HUES6 (cell line): Measurements from ENCODE around the gene NTN3.
A peak's percentile ranks its signal among the peaks of the same experiment; 100 is the strongest.

Experiments
- H3K27ac ChIP-seq: 2 replicates; pipeline ENCODE4 v1.7.0; 2013; ENCODE audit warnings: low read depth, mild to moderate bottlenecking, low read length, inconsistent platforms
- H3K27me3 ChIP-seq: 2 replicates; pipeline ENCODE4 v1.6.1; 2013; ENCODE audit warnings: low read length; ENCODE audit not compliant: control insufficient read depth, insufficient read depth
- H3K36me3 ChIP-seq: 2 replicates; pipeline ENCODE4 v1.6.1; 2013; ENCODE audit warnings: low read length; ENCODE audit not compliant: control insufficient read depth, insufficient read depth
- H3K4me1 ChIP-seq: 2 replicates; pipeline ENCODE4 v1.6.1; 2013; ENCODE audit warnings: low read length; ENCODE audit not compliant: control insufficient read depth, insufficient read depth
- H3K4me3 ChIP-seq: 2 replicates; pipeline ENCODE4 v1.5.1; 2013; ENCODE audit warnings: low read depth, low read length
- H3K9ac ChIP-seq: one replicate; pipeline ENCODE4 v1.6.1; 2013; ENCODE audit warnings: mild to moderate bottlenecking, low read length
- H3K9me3 ChIP-seq: 2 replicates; pipeline ENCODE4 v1.6.1; 2013; ENCODE audit warnings: low read depth, low read length; ENCODE audit not compliant: control insufficient read depth, insufficient read depth

The NTN3 gene

DNA sequence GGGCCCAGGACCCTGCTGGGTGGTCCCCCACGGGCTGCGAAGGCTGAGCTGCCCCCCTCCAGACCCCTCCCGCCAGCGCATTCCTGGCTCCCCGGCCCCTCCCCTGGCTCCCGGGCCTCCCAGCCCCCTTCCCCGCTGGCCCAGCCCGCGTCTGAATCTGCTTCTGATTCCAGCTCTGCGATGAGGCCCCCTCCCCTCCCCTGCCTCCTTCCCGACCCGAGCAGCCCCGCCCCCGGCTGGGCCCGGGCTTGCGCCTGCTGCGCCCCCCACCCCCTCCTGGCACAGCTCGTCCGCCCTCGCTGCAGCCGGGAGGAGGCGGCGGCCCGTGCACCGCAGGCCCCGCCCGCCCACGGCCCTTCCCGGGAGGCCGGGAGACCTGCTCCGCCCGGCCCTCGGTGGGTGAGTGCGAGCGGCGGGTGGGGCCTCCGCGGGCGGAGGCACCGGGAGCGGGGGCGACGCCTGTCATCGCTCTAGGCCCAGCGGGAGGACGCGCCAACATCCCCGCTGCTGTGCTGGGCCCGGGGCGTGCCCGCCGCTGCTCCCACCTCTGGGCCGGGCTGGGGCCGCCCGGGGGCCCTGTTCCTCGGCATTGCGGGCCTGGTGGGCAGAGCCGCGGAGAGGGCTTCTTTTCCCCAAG is at the start of gene NTN3:
Gene NTN3 (plus strand): TSS at position 282 of the 637 bp plus-strand sequence. CDS start 405 bp downstream, outside the sequence.
- Histone ChIP-seq H3K27me3 (peaks cover 63% of the 10 kb centered on the region), H3K4me3 (peak within 1 kb of the TSS; percentile 52), H3K27ac (no peak within 1 kb of the TSS), H3K4me1 (peaks cover 41% of the 10 kb centered on the region), H3K36me3 (no peaks in the 10 kb centered on the region), H3K9me3 (no peaks in the 10 kb centered on the region), H3K9ac (no peak within 1 kb of the TSS)

DNA sequence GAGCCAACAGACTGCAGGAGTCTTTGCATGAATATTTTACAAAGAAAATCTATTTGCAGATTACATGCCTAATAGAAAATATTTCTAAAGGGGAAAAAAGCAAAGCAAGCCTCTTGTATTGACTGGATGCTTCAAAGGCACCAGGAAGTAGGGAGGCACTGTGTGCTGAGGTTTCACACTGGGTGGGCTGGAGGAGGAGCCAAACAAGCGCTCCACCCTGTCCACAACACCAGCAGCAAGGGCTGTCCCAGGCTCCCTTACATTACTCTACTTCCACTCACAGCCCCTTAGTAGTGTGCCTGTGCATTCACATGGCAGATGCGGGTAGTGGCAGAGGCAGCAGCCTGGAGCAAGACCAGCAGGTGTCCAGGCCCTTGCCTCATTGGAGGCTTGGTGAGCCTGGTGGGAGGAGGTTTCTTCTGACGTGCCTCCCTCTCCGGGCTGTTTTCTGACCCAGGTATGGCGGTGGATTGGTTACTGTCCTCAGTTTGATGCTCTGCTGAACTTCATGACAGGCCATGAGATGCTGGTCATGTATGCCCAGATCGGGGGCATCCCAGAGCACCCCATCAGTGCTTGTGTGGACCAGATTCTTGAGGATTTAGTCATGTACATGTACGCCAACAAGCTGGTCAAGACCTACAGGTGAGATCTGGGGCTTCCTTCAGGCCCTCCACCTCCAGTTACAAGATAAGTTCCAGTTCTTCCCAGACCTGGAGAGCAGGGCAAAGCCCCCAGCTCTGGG is 48.8 kb upstream of the NTN3 start:
- no peak overlapping the region for H3K27ac ChIP-seq
- H3K36me3 ChIP-seq, result no peaks in the 10 kb centered on the region
- H3K4me3 ChIP-seq, result no peak overlapping the region
- peaks cover 2% of the 10 kb centered on the region; the same call in 1 of the 2 replicates for H3K4me1 ChIP-seq
- no peak overlapping the region for H3K9ac ChIP-seq
- H3K9me3 ChIP-seq, result no peaks in the 10 kb centered on the region
- 0 out of 2 replicates have a peak, but pooled peaks cover 3% of the 10 kb centered on the region for H3K27me3 ChIP-seq

DNA sequence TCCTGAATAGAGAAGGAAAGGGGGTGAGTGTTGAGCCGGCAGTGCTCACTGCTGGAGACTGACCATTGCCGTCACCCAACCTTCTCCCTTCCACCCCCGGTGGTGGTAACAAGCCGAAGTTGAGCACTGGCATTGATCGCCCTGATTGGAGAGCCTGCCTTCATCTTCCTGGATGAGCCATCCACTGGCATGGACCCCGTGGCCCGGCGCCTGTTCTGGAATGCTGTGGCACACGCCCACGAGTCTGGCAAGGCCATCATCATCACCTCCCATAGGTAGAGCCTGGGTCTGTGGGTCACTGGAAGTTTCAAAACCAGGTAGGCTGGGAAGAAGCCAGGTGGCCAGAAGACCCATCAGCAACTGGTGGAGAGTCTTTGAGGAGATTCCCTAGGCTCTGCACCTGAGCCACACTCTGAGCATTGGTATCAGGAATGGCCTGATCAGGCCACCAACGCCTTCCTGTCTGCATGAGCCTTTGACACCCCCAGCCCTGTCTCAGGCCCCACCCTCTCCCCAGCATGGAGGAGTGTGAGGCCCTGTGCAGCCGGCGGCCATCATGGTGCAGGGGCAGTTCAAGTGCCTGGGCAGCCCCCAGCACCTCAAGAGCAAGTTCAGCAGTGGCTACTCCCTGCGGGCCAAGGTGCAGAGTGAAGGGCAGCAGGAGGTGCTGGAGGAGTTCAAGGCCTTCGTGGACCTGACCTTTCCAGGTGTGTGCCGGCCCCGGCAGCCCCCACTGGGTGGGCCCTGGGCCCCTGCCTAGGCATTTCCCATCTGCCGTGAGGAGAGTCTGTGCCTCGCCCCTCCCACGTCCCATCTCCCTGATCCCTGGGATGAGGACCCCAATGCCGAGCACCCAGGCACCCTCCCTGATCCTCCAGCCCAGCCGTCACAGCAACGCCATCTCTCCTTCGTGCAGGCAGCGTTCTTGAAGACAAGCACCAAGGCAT is 46.8 kb upstream of the NTN3 start:
- Histone ChIP-seq H3K4me3 (no peak overlapping the region), H3K9me3 (no peaks in the 10 kb centered on the region), H3K4me1 (peaks cover 16% of the 10 kb centered on the region), H3K9ac (no peak overlapping the region), H3K27ac (no peak overlapping the region), H3K36me3 (no peaks in the 10 kb centered on the region), H3K27me3 (peaks cover 13% of the 10 kb centered on the region; the same call in 1 of the 2 replicates)

DNA sequence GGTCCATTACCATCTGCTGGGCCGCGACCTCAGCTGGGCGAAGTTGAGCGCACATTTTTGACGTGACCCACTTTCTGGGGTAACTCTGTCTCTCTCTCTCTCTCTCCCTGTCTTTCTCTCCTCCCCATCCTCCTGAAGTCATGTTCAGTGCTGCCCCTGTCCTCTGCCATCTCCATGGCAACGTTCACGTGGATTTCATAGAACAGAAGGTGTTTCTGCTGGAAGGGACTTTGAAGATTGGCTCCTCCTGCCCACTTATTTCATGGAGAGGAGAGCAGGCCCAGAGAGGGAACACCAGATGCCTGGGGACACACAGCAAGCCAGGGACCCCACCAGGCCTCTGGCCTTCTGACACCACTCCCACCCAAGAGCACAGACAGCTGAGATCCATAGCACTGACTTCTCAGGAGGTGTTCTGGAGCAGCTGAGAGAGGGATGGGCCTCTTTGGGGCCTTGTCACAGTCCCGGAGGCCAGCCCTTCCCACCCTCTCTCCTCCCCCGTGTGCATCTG is 46.0 kb upstream of the NTN3 start:
- H3K9me3 ChIP-seq, result no peaks in the 10 kb centered on the region
- no peak overlapping the region for H3K27ac ChIP-seq
- H3K36me3 ChIP-seq, result no peaks in the 10 kb centered on the region
- H3K9ac ChIP-seq, result no peak overlapping the region
- peaks cover 13% of the 10 kb centered on the region; the same call in 1 of the 2 replicates for H3K27me3 ChIP-seq
- no peak overlapping the region for H3K4me3 ChIP-seq
- peaks cover 17% of the 10 kb centered on the region for H3K4me1 ChIP-seq

DNA sequence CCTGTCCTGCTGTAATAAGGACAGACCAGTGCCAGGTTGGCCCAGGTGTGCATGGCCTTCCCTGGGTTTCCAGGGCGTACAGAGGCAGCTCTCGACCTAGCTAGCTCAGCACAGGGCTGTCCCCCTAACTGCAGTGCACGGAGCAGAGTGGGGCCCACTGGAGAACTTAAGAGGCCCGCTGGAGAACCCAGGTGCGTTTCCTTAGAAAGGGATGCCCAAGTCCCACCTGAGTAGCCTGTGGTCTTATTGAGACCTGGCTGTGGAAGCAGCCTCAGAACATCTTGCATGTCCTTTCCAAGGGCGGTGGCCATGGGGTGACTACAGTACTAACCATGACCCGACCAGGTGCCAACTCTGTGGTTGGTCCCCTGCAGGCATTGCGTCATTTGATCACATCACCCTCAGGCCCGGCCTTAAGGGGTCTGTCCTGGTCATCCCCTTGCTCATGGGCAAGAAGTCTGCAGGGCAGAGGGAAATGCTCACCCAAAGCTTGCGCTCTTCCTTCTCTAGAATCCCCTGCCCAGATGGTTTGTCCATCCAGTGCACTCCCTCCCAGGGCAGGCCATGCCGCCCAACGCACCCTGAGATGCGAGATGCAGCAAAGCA is 45.2 kb upstream of the NTN3 start:
- Histone ChIP-seq H3K4me3 (no peak overlapping the region), H3K9me3 (no peaks in the 10 kb centered on the region), H3K36me3 (peaks cover 8% of the 10 kb centered on the region; the same call in 1 of the 2 replicates), H3K27ac (no peak overlapping the region), H3K4me1 (peaks cover 24% of the 10 kb centered on the region), H3K9ac (no peak overlapping the region), H3K27me3 (peaks cover 13% of the 10 kb centered on the region; the same call in 1 of the 2 replicates)

DNA sequence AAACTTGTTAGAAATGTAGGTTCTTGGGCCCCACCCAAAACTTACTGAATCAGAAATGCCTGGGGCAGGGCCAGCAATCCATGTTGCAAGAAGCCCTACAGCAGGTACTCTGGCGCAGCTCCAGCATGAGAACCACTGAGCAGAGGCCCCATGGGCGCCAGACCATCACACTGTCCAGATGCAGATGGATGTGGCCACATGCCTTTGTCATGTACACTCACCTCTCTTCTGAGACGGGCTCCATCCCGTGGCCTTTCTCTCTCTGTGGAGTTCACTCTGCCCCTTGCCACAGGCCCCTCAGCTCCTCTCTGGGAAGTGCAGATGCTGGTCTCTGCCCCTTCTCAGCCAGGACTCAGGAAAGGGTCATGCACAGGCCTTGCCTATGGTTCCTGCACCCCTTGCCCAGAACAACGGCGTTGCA is 44.1 kb upstream of the NTN3 start:
- peaks cover 24% of the 10 kb centered on the region for H3K4me1 ChIP-seq
- H3K4me3 ChIP-seq, result no peak overlapping the region
- H3K36me3 ChIP-seq, result peaks cover 18% of the 10 kb centered on the region
- H3K9me3 ChIP-seq, result no peaks in the 10 kb centered on the region
- peaks cover 13% of the 10 kb centered on the region; the same call in 1 of the 2 replicates for H3K27me3 ChIP-seq
- H3K27ac ChIP-seq, result no peak overlapping the region
- no peak overlapping the region for H3K9ac ChIP-seq

DNA sequence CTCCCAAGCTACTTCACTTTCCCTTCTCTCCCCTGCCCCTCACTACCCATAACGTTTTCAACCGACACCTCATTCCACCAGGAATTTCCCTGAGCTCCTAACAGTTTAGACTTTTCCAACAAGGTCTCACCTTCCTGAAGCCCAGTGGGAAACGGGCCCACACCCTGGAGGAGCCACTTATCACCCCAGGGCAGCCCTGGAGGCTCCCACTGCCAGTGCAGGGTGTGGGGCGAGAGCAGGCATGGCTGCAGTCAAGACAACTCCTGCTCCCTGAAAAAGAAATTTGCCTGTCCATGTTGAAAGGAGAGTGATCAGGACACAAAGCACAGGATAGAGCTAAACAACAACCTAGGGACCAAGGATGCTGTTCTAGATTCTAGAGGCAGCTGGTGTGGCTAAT is 43.6 kb upstream of the NTN3 start:
- Histone ChIP-seq H3K4me1 (peaks cover 21% of the 10 kb centered on the region), H3K27me3 (peaks cover 13% of the 10 kb centered on the region; the same call in 1 of the 2 replicates), H3K4me3 (no peak overlapping the region), H3K9ac (no peak overlapping the region), H3K27ac (no peak overlapping the region), H3K9me3 (no peaks in the 10 kb centered on the region), H3K36me3 (peaks cover 24% of the 10 kb centered on the region)

DNA sequence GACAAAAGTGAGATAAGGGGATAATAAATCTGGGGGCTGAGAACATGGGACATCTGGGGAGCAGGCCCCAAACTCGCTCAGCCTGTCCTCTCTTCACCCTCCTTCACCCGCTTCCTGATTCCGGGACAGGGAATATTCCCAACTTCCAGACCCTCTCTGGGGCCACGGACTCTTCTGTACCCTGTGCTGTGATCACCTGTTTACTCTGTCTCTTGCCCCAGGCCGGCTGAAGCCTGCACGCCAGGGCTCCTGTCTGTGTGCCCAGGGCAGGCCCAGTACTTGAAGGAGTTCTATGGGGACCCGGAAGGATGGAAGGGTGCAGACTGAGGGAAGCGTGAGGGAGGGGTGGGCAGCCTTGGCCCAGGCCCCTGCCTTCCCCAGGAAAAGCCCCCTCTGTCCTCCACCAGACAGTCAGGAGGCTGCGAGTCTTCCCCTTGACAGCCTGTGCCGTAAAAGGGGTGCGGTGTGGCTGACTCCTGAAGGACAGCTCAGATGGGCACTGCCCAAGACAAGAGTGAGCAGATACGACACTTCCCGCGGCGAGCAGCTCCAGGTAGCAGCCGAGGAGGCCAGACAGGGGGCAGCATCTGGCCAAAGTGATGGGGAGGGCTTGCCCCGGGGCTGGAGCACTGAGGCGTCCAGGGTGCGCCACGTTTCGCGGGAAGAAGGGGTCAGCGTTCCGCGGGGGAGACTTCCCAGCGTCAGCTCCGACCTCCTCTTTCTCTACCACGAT is 42.9 kb upstream of the NTN3 start:
- peaks cover 13% of the 10 kb centered on the region; the same call in 1 of the 2 replicates for H3K27me3 ChIP-seq
- peaks cover 21% of the 10 kb centered on the region for H3K4me1 ChIP-seq
- H3K36me3 ChIP-seq, result peaks cover 31% of the 10 kb centered on the region
- H3K27ac ChIP-seq, result peak overlapping the region; percentile 85
- H3K9ac ChIP-seq, result peak overlapping the region; percentile 94
- H3K4me3 ChIP-seq, result peak overlapping the region; percentile 91
- H3K9me3 ChIP-seq, result no peaks in the 10 kb centered on the region

DNA sequence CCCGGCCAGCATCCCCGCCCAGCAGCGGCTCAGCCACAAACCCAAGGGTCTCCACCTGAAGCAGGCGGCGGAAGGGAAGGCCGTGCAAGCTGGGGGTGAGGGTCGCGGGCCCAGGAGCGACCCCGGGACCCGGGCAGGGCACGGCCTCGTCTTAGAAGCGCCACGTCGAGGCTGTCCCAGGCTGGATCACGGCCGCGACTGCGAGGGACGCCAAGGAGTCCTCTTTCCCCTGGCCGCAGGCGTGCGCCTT is 42.4 kb upstream of the NTN3 start:
- peaks cover 21% of the 10 kb centered on the region for H3K4me1 ChIP-seq
- H3K4me3 ChIP-seq, result peak overlapping the region; percentile 91
- H3K27me3 ChIP-seq, result peaks cover 13% of the 10 kb centered on the region; the same call in 1 of the 2 replicates
- H3K36me3 ChIP-seq, result peaks cover 36% of the 10 kb centered on the region
- peak overlapping the region; percentile 94 for H3K9ac ChIP-seq
- no peaks in the 10 kb centered on the region for H3K9me3 ChIP-seq
- H3K27ac ChIP-seq, result peak overlapping the region; percentile 85
